ENCODE measurements around the gene IQSEC1.
A peak's percentile ranks its signal among the peaks of the same experiment; 100 is the strongest.

IQSEC1 gene

GRCh38 chr3:12972781-12973702 is 100.2 kb downstream of the IQSEC1 start:
- no peak for DNase-seq (ENCODE audit: low read depth, low spot score)
- Histone ChIP-seq H3K27me3 (ENCODE audit: control insufficient read depth, insufficient read depth, low read length) (no peaks in the 10 kb centered on the region), H3K4me1 (ENCODE audit: control insufficient read depth, insufficient read depth, low read length) (peaks cover 4% of the 10 kb centered on the region; the same call in 1 of the 2 replicates), H3K27ac (ENCODE audit: low read length) (no peak overlapping the region), H3K36me3 (ENCODE audit: control insufficient read depth, insufficient read depth, low read length) (no peaks in the 10 kb centered on the region), H3K9me3 (ENCODE audit: control insufficient read depth, insufficient read depth, low read length) (no peaks in the 10 kb centered on the region), H3K4me3 (ENCODE audit: low read length) (no peak overlapping the region)
- WGBS (ENCODE audit: insufficient coverage, insufficient read length): no CpG with 5 or more reads among the region's 10 CpGs

GRCh38 chr3:12972043-12972442 is 101.2 kb downstream of the IQSEC1 start:
- no CpG with 5 or more reads among the region's 3 CpGs for WGBS (ENCODE audit: insufficient coverage, insufficient read length)
- H3K9me3 ChIP-seq (ENCODE audit: control insufficient read depth, insufficient read depth, low read length): no peaks in the 10 kb centered on the region
- no peaks in the 10 kb centered on the region for H3K27me3 ChIP-seq (ENCODE audit: control insufficient read depth, insufficient read depth, low read length)
- H3K36me3 ChIP-seq (ENCODE audit: control insufficient read depth, insufficient read depth, low read length): no peaks in the 10 kb centered on the region
- DNase-seq (ENCODE audit: low read depth, low spot score): no peak
- H3K4me3 ChIP-seq (ENCODE audit: low read length): no peak overlapping the region
- no peak overlapping the region for H3K27ac ChIP-seq (ENCODE audit: low read length)
- peaks cover 3% of the 10 kb centered on the region; the same call in 1 of the 2 replicates for H3K4me1 ChIP-seq (ENCODE audit: control insufficient read depth, insufficient read depth, low read length)

- Histone ChIP-seq H3K27me3 (ENCODE audit: control insufficient read depth, insufficient read depth, low read length) (no peaks in the 10 kb centered on the region), H3K4me3 (ENCODE audit: low read length) (no peak overlapping the region), H3K27ac (ENCODE audit: low read length) (no peak overlapping the region), H3K4me1 (ENCODE audit: control insufficient read depth, insufficient read depth, low read length) (peaks cover 8% of the 10 kb centered on the region), H3K36me3 (ENCODE audit: control insufficient read depth, insufficient read depth, low read length) (no peaks in the 10 kb centered on the region), H3K9me3 (ENCODE audit: control insufficient read depth, insufficient read depth, low read length) (no peaks in the 10 kb centered on the region)
- no CpG with 5 or more reads among the region's 5 CpGs for WGBS (ENCODE audit: insufficient coverage, insufficient read length)
- no peak for DNase-seq (ENCODE audit: low read depth, low spot score)
Measured at GRCh38 chr3:12970684-12971083, 102.5 kb downstream of the IQSEC1 start.

GRCh38 chr3:12969486-12969885 is 103.7 kb downstream of the IQSEC1 start:
- Histone ChIP-seq H3K4me1 (ENCODE audit: control insufficient read depth, insufficient read depth, low read length) (peaks cover 8% of the 10 kb centered on the region), H3K27me3 (ENCODE audit: control insufficient read depth, insufficient read depth, low read length) (no peaks in the 10 kb centered on the region), H3K27ac (ENCODE audit: low read length) (no peak overlapping the region), H3K36me3 (ENCODE audit: control insufficient read depth, insufficient read depth, low read length) (no peaks in the 10 kb centered on the region), H3K9me3 (ENCODE audit: control insufficient read depth, insufficient read depth, low read length) (no peaks in the 10 kb centered on the region), H3K4me3 (ENCODE audit: low read length) (no peak overlapping the region)
- no peak for DNase-seq (ENCODE audit: low read depth, low spot score)
- no CpG with 5 or more reads among the region's 6 CpGs for WGBS (ENCODE audit: insufficient coverage, insufficient read length)

GRCh38 chr3:12968541-12968940 is 104.7 kb downstream of the IQSEC1 start:
- Histone ChIP-seq H3K4me1 (ENCODE audit: control insufficient read depth, insufficient read depth, low read length) (peaks cover 8% of the 10 kb centered on the region), H3K27me3 (ENCODE audit: control insufficient read depth, insufficient read depth, low read length) (no peaks in the 10 kb centered on the region)
- no CpG with 5 or more reads among the region's 5 CpGs for WGBS (ENCODE audit: insufficient coverage, insufficient read length)

GRCh38 chr3:12967606-12968351 is 105.5 kb downstream of the IQSEC1 start:
- H3K9me3 ChIP-seq (ENCODE audit: control insufficient read depth, insufficient read depth, low read length): no peaks in the 10 kb centered on the region
- H3K4me3 ChIP-seq (ENCODE audit: low read length): peak overlapping the region; percentile 82
- no CpG with 5 or more reads among the region's 64 CpGs for WGBS (ENCODE audit: insufficient coverage, insufficient read length)
- no peak overlapping the region for H3K27ac ChIP-seq (ENCODE audit: low read length)
- no peaks in the 10 kb centered on the region for H3K27me3 ChIP-seq (ENCODE audit: control insufficient read depth, insufficient read depth, low read length)
- H3K4me1 ChIP-seq (ENCODE audit: control insufficient read depth, insufficient read depth, low read length): peaks cover 8% of the 10 kb centered on the region
- no peaks in the 10 kb centered on the region for H3K36me3 ChIP-seq (ENCODE audit: control insufficient read depth, insufficient read depth, low read length)
- DNase-seq (ENCODE audit: low read depth, low spot score): peak; percentile 39

More at GRCh38 chr3:12968541-12968940, 104.7 kb downstream of the IQSEC1 start:
- Histone ChIP-seq H3K9me3 (ENCODE audit: control insufficient read depth, insufficient read depth, low read length) (no peaks in the 10 kb centered on the region), H3K27ac (ENCODE audit: low read length) (no peak overlapping the region), H3K36me3 (ENCODE audit: control insufficient read depth, insufficient read depth, low read length) (no peaks in the 10 kb centered on the region), H3K4me3 (ENCODE audit: low read length) (no peak overlapping the region)
- no peak for DNase-seq (ENCODE audit: low read depth, low spot score)

- Histone ChIP-seq H3K4me3 (ENCODE audit: low read length) (peak overlapping the region; percentile 82), H3K27ac (ENCODE audit: low read length) (no peak overlapping the region), H3K27me3 (ENCODE audit: control insufficient read depth, insufficient read depth, low read length) (no peaks in the 10 kb centered on the region), H3K36me3 (ENCODE audit: control insufficient read depth, insufficient read depth, low read length) (no peaks in the 10 kb centered on the region), H3K4me1 (ENCODE audit: control insufficient read depth, insufficient read depth, low read length) (peaks cover 8% of the 10 kb centered on the region), H3K9me3 (ENCODE audit: control insufficient read depth, insufficient read depth, low read length) (no peaks in the 10 kb centered on the region)
- no peak for DNase-seq (ENCODE audit: low read depth, low spot score)
- no CpG with 5 or more reads among the region's 56 CpGs for WGBS (ENCODE audit: insufficient coverage, insufficient read length)
Measured at GRCh38 chr3:12966847-12967605, 106.2 kb downstream of the IQSEC1 start.

GRCh38 chr3:12965999-12966846 is 107.0 kb downstream of the IQSEC1 start:
- no peaks in the 10 kb centered on the region for H3K36me3 ChIP-seq (ENCODE audit: control insufficient read depth, insufficient read depth, low read length)
- H3K27me3 ChIP-seq (ENCODE audit: control insufficient read depth, insufficient read depth, low read length): no peaks in the 10 kb centered on the region
- peaks cover 8% of the 10 kb centered on the region for H3K4me1 ChIP-seq (ENCODE audit: control insufficient read depth, insufficient read depth, low read length)
- no CpG with 5 or more reads among the region's 11 CpGs for WGBS (ENCODE audit: insufficient coverage, insufficient read length)
- no peak overlapping the region for H3K27ac ChIP-seq (ENCODE audit: low read length)
- no peak for DNase-seq (ENCODE audit: low read depth, low spot score)
- H3K9me3 ChIP-seq (ENCODE audit: control insufficient read depth, insufficient read depth, low read length): no peaks in the 10 kb centered on the region
- no peak overlapping the region; the same call in 1 of the 2 replicates for H3K4me3 ChIP-seq (ENCODE audit: low read length)

- WGBS (ENCODE audit: insufficient coverage, insufficient read length): no CpG with 5 or more reads among the region's 11 CpGs
- Histone ChIP-seq H3K9me3 (ENCODE audit: control insufficient read depth, insufficient read depth, low read length) (no peaks in the 10 kb centered on the region), H3K27me3 (ENCODE audit: control insufficient read depth, insufficient read depth, low read length) (no peaks in the 10 kb centered on the region), H3K4me1 (ENCODE audit: control insufficient read depth, insufficient read depth, low read length) (peaks cover 10% of the 10 kb centered on the region), H3K4me3 (ENCODE audit: low read length) (no peak overlapping the region), H3K36me3 (ENCODE audit: control insufficient read depth, insufficient read depth, low read length) (no peaks in the 10 kb centered on the region), H3K27ac (ENCODE audit: low read length) (no peak overlapping the region)
- no peak for DNase-seq (ENCODE audit: low read depth, low spot score)
Measured at GRCh38 chr3:12964711-12965612, 108.3 kb downstream of the IQSEC1 start.

Measured in iPS DF 6.9 (cell line).